GM18508 (cell line): ENCODE measurements around the gene NANS.
"Not testable (repeated sequence)": the region's sequence is repeated elsewhere in the genome, so short reads cannot be mapped to it uniquely, and the experiment has no call there.

Experiments used
- ATAC-seq: cut with Tn5 transposase; IDR thresholded peaks from one replicate; pipeline ENCODE4 v1.9.1; 2021; ENCODE audit warnings: moderate number of reproducible peaks; ENCODE audit not compliant: insufficient read depth, unreplicated experiment

NANS gene

DNA sequence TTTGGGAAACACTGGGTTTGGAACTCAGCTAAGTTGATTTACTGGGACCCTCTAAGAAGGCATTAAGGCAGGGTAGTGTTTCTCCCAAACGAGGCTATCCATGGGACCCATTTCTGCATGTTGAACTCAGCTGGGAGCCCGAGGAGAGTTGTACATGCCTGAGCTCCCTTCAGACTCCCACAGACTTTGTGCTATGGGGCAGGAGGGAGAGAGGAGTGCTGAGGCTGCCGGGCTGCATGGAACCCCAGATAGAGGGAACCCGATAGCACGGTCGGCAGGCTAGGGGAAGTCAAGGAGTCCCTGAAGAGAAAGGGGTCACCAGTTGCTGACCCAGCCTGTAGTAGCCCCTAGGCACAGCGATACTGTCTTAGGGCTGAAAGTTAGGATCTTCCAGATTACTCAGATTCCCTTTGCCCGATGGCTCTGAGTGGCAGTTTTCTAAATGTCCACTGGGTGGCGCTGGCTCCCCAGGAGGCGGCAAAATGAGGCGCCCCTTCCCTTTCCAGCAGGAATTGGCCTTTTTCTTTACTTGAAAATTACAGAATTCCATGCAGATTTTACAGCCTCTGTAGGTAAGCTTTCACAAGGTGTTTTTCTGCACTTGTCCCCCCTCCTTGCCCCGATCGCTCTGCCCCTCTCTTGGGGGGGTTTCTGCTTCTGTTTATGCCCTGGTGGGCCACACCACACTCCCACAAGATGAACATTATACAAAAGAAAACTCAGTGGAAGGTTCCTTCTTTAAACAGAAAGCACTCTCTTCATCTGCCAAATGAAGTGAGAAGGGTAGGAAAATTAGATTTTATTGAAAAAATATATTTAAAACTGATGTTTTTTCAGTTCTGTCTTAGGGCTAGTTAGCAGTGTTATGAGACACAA is 17.8 kb downstream of the NANS start:
- no peak for ATAC-seq

DNA sequence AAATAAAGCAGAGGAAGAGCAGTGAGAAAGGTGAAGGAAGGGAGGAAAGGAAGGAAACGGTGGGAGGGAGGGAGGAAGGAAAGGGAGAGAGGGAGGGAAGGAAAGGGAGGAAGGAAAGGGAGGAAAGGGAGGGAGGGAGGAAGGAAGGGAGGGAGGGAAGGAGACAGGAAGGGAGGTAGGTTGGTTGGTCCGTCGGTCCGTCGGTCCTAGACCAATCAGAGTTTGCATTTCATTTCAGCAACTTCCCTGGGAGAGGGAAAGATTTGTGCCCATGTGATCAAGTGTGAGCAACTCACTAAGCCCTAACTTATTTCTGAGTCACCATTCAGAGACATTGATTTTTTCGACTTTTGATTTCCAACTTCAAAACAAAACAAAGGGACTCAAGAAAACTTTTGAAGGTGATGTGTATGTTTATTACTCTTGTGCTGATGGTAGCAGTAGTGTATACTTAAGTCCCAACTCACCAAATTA is 18.8 kb downstream of the NANS start:
- ATAC-seq: no peak

- not testable (repeated sequence) for ATAC-seq
Observed at GRCh38 chr9:98076514-98076890, 20.0 kb downstream of the NANS start.

DNA sequence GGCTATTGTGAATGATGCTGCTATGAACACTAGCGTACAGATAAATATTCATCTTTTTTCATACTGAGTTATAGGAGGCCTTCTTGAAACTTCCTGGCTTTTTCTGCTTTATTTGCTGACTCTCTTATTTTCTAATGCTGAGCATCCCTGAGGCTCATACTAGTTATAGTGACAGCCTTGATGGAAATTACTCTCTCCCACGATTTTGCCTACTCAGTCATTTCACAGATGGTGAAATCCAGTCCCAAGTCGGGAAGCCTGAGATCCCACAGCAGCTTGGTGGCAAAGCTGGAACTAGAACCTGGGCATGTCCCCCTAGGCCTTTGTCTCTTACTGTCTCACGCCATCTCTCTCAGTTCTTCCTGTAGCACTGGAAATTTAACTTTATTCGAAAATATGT is 22.4 kb downstream of the NANS start:
- no peak for ATAC-seq

- no peak for ATAC-seq
Observed at GRCh38 chr9:98080326-98080725, 23.8 kb downstream of the NANS start.

- no peak for ATAC-seq
Observed at GRCh38 chr9:98080780-98081179, 24.2 kb downstream of the NANS start.

- no peak for ATAC-seq
Observed at GRCh38 chr9:98081477-98082219, 25.1 kb downstream of the NANS start.

- no peak for ATAC-seq
Observed at GRCh38 chr9:98083061-98083501, 26.5 kb downstream of the NANS start.

GRCh38 chr9:98083566-98084183 is 27.1 kb downstream of the NANS start:
- no peak for ATAC-seq

DNA sequence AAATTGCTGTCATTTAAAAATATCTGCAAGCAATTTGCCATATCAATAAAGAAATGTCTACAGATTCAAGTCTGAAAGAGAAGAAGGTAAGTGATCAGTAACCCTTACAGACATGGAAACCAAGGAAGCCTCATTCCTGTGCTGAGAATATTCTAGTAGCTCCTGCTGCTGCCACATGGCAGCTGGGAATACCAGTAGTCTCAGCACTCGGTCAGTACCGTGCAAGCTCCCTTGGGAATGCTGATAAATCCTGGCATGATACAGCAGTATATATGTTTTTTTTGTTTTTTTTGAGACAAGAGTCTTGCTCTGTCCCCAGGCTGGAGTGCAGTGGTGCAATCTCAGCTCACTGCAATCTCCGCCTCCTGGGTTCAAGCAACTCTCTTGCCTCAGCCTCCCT is 27.9 kb downstream of the NANS start:
- no peak for ATAC-seq

- no peak for ATAC-seq
Observed at GRCh38 chr9:98085058-98085457, 28.5 kb downstream of the NANS start.

DNA sequence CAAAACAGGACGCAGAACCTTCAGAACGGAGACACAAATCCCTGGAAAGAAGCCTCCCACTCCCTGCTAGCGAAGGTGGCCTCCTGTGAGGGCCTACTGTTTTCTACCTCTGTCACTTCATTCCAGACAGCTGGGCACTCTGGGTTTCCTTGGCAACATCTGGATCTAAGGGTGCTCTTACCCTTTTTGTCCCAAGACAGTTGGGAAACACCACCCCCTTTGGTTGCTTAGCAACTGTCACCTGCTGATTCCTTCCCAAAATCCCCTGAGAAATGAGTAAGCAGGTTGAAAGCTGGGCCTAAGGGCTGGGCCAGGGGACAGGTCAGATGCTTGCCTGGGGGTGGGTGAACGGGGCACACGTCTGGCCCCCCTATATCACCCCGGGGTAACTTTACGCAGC is 29.4 kb downstream of the NANS start:
- no peak for ATAC-seq

DNA sequence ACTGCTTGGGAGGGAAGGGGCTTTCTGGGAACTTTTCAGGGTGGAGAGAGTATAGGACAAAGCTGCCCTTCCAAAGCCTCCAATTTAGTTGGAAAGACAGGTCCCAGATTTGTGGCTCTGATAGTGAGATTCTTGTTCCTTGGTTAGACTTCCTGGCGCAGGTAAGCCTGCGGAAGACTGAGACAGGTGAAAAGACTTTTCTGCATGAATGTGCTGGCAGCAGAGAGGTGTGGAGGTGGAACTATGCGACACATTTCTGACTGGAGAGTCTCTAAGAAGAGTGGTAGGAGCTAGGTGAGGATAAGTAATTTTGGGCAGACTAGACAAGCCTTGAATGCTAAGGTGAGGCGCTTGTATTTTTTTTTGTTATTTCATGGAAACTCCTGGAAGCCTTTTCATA is 29.9 kb downstream of the NANS start:
- no peak for ATAC-seq

GRCh38 chr9:98087420-98088354 is 31.2 kb downstream of the NANS start:
- no peak for ATAC-seq

- ATAC-seq: not testable (repeated sequence)
Observed at GRCh38 chr9:98090674-98091073, 34.1 kb downstream of the NANS start.

DNA sequence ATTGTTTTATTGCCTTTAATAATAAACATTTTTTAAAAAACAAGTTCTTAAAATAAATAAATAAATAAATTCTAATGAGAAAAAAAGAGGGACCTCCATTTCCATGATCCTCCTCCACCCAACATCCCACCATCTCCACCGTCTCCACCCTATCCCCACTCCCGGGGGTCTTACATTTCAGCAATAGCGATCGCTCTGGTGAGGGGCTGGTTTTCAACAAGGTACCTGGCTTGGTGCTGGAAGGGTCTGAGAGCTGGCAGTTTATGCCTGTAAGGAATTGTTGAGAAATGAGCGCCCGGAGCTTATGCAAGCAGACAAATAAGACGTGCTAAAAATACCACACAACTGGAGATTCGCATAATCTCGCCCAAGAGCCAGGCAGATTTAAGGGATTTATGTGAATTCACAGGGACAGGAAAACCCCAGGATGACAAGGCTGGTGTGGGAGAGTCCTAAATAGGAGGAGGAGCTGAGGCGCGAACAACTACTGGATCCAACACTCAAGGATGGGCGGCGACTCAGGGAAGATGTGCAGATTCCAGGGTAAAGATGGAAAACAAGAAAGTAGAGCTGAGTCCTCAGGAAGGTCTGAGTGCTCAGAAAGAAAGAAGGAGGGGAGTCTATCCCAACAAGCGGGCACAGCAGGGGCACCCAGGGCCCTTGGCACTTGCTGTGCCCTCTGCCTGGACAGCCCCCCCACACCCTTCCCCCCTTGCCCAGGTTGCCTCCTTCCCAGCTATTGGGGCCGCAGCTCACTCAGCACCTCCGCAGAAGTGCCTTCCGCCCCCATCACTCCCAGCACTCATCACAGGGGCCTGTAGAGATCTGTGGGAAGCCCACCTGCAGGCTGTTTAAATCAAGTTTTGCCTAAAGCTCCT is 35.4 kb downstream of the NANS start:
- no peak for ATAC-seq

GRCh38 chr9:98092613-98092931 is 36.0 kb downstream of the NANS start:
- no peak for ATAC-seq

DNA sequence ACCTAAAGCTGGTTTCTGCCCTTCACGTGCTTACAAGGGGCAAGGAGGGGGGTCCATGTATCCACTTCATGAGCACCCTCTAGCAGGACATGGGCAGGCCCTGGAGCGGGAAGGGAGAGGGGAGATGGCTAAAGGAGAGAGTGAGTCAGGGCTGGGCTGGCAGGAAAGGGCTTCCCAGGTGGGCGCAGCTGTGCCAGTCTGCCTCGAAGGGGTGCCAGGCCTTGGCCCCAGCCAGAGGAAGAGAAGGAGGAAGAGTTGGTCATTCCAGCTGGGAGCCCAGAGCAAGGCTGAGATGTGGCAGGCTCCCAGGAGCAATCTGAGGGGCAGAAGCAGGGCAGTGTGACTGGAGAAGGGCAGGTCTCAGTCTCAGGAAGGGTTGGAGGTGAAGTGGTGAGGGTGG is 37.8 kb downstream of the NANS start:
- ATAC-seq: no peak

GRCh38 chr9:98094851-98095250 is 38.3 kb downstream of the NANS start:
- ATAC-seq: no peak
